Measurements from ENCODE around the gene GFOD2.
"Not testable (repeated sequence)": the region's sequence is repeated elsewhere in the genome, so short reads cannot be mapped to it uniquely, and the experiment has no call there.

GFOD2 gene

GRCh38 chr16:67708368-67708771 is 10.7 kb downstream of the GFOD2 start:
- DNase-seq (ENCODE audit: insufficient read length, low spot score) (no peak), FAIRE-seq (no peak)
- TF ChIP-seq TAF1 (IDR thresholded peaks at IDR 0.05; ENCODE audit: low read depth, low read length) (no peak), SPI1 (IDR thresholded peaks at IDR 0.05; ENCODE audit: low read depth, low read length) (no peak), POLR2AphosphoS5 (IDR thresholded peaks at IDR 0.05; ENCODE audit: low read depth, low read length) (no peak), PAX5 (IDR thresholded peaks at IDR 0.05; ENCODE audit: insufficient read depth, low read length, severe bottlenecking) (no peak), POLR2A (IDR thresholded peaks at IDR 0.05; ENCODE audit: low read depth, low read length) (no peak), POU2F2 (IDR thresholded peaks at IDR 0.05; ENCODE audit: low read depth, low read length) (no peak)

GRCh38 chr16:67707790-67708189 is 11.3 kb downstream of the GFOD2 start:
- FAIRE-seq: no peak
- no peak for TF ChIP-seq POLR2A (IDR thresholded peaks at IDR 0.05; ENCODE audit: low read depth, low read length)
- TF ChIP-seq SPI1 (IDR thresholded peaks at IDR 0.05; ENCODE audit: low read depth, low read length): no peak
- no peak for TF ChIP-seq TAF1 (IDR thresholded peaks at IDR 0.05; ENCODE audit: low read depth, low read length)
- TF ChIP-seq POLR2AphosphoS5 (IDR thresholded peaks at IDR 0.05; ENCODE audit: low read depth, low read length): no peak
- TF ChIP-seq POU2F2 (IDR thresholded peaks at IDR 0.05; ENCODE audit: low read depth, low read length): no peak
- no peak for TF ChIP-seq PAX5 (IDR thresholded peaks at IDR 0.05; ENCODE audit: insufficient read depth, low read length, severe bottlenecking)

GRCh38 chr16:67707210-67707609 is 11.9 kb downstream of the GFOD2 start:
- DNase-seq (ENCODE audit: insufficient read length, low spot score) (no peak), FAIRE-seq (no peak)
- no peak for TF ChIP-seq POLR2AphosphoS5 (IDR thresholded peaks at IDR 0.05; ENCODE audit: low read depth, low read length)
- no peak for TF ChIP-seq SPI1 (IDR thresholded peaks at IDR 0.05; ENCODE audit: low read depth, low read length)
- TF ChIP-seq TAF1 (IDR thresholded peaks at IDR 0.05; ENCODE audit: low read depth, low read length): no peak

More at GRCh38 chr16:67707790-67708189, 11.3 kb downstream of the GFOD2 start:
- no peak for DNase-seq (ENCODE audit: insufficient read length, low spot score)

- FAIRE-seq: no peak
- DNase-seq (ENCODE audit: insufficient read length, low spot score): no peak
- TF ChIP-seq TAF1 (IDR thresholded peaks at IDR 0.05; ENCODE audit: low read depth, low read length) (no peak), POLR2A (IDR thresholded peaks at IDR 0.05; ENCODE audit: low read depth, low read length) (no peak), SPI1 (IDR thresholded peaks at IDR 0.05; ENCODE audit: low read depth, low read length) (no peak), PAX5 (IDR thresholded peaks at IDR 0.05; ENCODE audit: insufficient read depth, low read length, severe bottlenecking) (no peak), POU2F2 (IDR thresholded peaks at IDR 0.05; ENCODE audit: low read depth, low read length) (no peak), POLR2AphosphoS5 (IDR thresholded peaks at IDR 0.05; ENCODE audit: low read depth, low read length) (no peak)
These were observed 15.0 kb downstream of the GFOD2 start for GRCh38 chr16:67704110-67704509.

- no peak for FAIRE-seq
- TF ChIP-seq POLR2AphosphoS5 (IDR thresholded peaks at IDR 0.05; ENCODE audit: low read depth, low read length) (no peak), POLR2A (IDR thresholded peaks at IDR 0.05; ENCODE audit: low read depth, low read length) (no peak), PAX5 (IDR thresholded peaks at IDR 0.05; ENCODE audit: insufficient read depth, low read length, severe bottlenecking) (no peak), POU2F2 (IDR thresholded peaks at IDR 0.05; ENCODE audit: low read depth, low read length) (no peak), TAF1 (IDR thresholded peaks at IDR 0.05; ENCODE audit: low read depth, low read length) (no peak), SPI1 (IDR thresholded peaks at IDR 0.05; ENCODE audit: low read depth, low read length) (no peak)
- DNase-seq (ENCODE audit: insufficient read length, low spot score): no peak
These were observed 15.5 kb downstream of the GFOD2 start for GRCh38 chr16:67703626-67704025.

- no peak for FAIRE-seq
- no peak for TF ChIP-seq PAX5 (IDR thresholded peaks at IDR 0.05; ENCODE audit: insufficient read depth, low read length, severe bottlenecking)
- no peak for TF ChIP-seq TAF1 (IDR thresholded peaks at IDR 0.05; ENCODE audit: low read depth, low read length)
- no peak for TF ChIP-seq SPI1 (IDR thresholded peaks at IDR 0.05; ENCODE audit: low read depth, low read length)
- TF ChIP-seq POU2F2 (IDR thresholded peaks at IDR 0.05; ENCODE audit: low read depth, low read length): no peak
- no peak for DNase-seq (ENCODE audit: insufficient read length, low spot score)
These were observed 17.0 kb downstream of the GFOD2 start for GRCh38 chr16:67702130-67702529.

GRCh38 chr16:67701420-67701819 is 17.7 kb downstream of the GFOD2 start:
- DNase-seq (ENCODE audit: insufficient read length, low spot score): no peak
- no peak for FAIRE-seq
- no peak for TF ChIP-seq POLR2AphosphoS5 (IDR thresholded peaks at IDR 0.05; ENCODE audit: low read depth, low read length)
- TF ChIP-seq POLR2A (IDR thresholded peaks at IDR 0.05; ENCODE audit: low read depth, low read length): no peak
- TF ChIP-seq TAF1 (IDR thresholded peaks at IDR 0.05; ENCODE audit: low read depth, low read length): no peak
- TF ChIP-seq POU2F2 (IDR thresholded peaks at IDR 0.05; ENCODE audit: low read depth, low read length): no peak
- no peak for TF ChIP-seq SPI1 (IDR thresholded peaks at IDR 0.05; ENCODE audit: low read depth, low read length)
- no peak for TF ChIP-seq PAX5 (IDR thresholded peaks at IDR 0.05; ENCODE audit: insufficient read depth, low read length, severe bottlenecking)

- DNase-seq (ENCODE audit: insufficient read length, low spot score) (no peak), FAIRE-seq (no peak)
- TF ChIP-seq POLR2AphosphoS5 (IDR thresholded peaks at IDR 0.05; ENCODE audit: low read depth, low read length) (no peak), POLR2A (IDR thresholded peaks at IDR 0.05; ENCODE audit: low read depth, low read length) (no peak), SPI1 (IDR thresholded peaks at IDR 0.05; ENCODE audit: low read depth, low read length) (no peak)
These were observed 19.9 kb downstream of the GFOD2 start for GRCh38 chr16:67699265-67699664.

GRCh38 chr16:67697422-67698185 is 21.5 kb downstream of the GFOD2 start:
- no peak for FAIRE-seq
- no peak for TF ChIP-seq POU2F2 (IDR thresholded peaks at IDR 0.05; ENCODE audit: low read depth, low read length)
- TF ChIP-seq POLR2A (IDR thresholded peaks at IDR 0.05; ENCODE audit: low read depth, low read length): no peak
- no peak for TF ChIP-seq POLR2AphosphoS5 (IDR thresholded peaks at IDR 0.05; ENCODE audit: low read depth, low read length)
- no peak for TF ChIP-seq SPI1 (IDR thresholded peaks at IDR 0.05; ENCODE audit: low read depth, low read length)
- no peak for TF ChIP-seq PAX5 (IDR thresholded peaks at IDR 0.05; ENCODE audit: insufficient read depth, low read length, severe bottlenecking)
- no peak for TF ChIP-seq TAF1 (IDR thresholded peaks at IDR 0.05; ENCODE audit: low read depth, low read length)

GRCh38 chr16:67694611-67695010 is 24.5 kb downstream of the GFOD2 start:
- DNase-seq (ENCODE audit: insufficient read length, low spot score): no peak
- FAIRE-seq: no peak
- no peak for TF ChIP-seq TAF1 (IDR thresholded peaks at IDR 0.05; ENCODE audit: low read depth, low read length)
- TF ChIP-seq PAX5 (IDR thresholded peaks at IDR 0.05; ENCODE audit: insufficient read depth, low read length, severe bottlenecking): no peak
- TF ChIP-seq POLR2A (IDR thresholded peaks at IDR 0.05; ENCODE audit: low read depth, low read length): no peak
- no peak for TF ChIP-seq SPI1 (IDR thresholded peaks at IDR 0.05; ENCODE audit: low read depth, low read length)

More at GRCh38 chr16:67697422-67698185, 21.5 kb downstream of the GFOD2 start:
- no peak for DNase-seq (ENCODE audit: insufficient read length, low spot score)

GRCh38 chr16:67693517-67694285 is 25.4 kb downstream of the GFOD2 start:
- not testable (repeated sequence) for DNase-seq (ENCODE audit: insufficient read length, low spot score); FAIRE-seq
